Smooth muscle cell (in vitro differentiated cells): ENCODE measurements around the gene PRSS21. TPM values are rescaled to one million over a fixed set of nuclear protein-coding genes. Genes with fewer than 3 reads are reported as not detected.

Experiments
- polyA plus RNA-seq: library from polyadenylated mRNA; unstranded; fragments of >200 nt; fragmentation: Nextera tagmentation; extraction: Ambion mirVana; gene quantifications from 2 replicates; pipeline ENCODE4 v1.2.1, GENCODE V29; 2016
- small RNA-seq: library from RNA; depleted of rRNA; stranded (forward); fragments of <200 nt; gene quantifications from one replicate; pipeline ENCODE3, GENCODE V24; 2014
- total RNA-seq: library from RNA; depleted of rRNA; stranded (reverse); fragments of >200 nt; gene quantifications from 2 replicates; pipeline ENCODE4 v1.2.3, GENCODE V29; 2014

PRSS21 gene
- total and polyA plus RNA-seq, 2 experiments from 2014 or later: not detected

Small RNA genes lying within 50 kb of the gene (small RNA-seq; reads per million reads assigned to genes)
- not detected for gene SNORA3C

Other genes with a start within 250 kb of the PRSS21 start
- 27.0 and 38.2 TPM in 2 replicates for gene KCTD5, start 134.7 kb upstream of the PRSS21 start, total RNA-seq
- 35.5 and 36.6 TPM in 2 replicates for gene KCTD5, start 134.7 kb upstream of the PRSS21 start, polyA plus RNA-seq
- 0.63 and 2.7 TPM in 2 replicates for gene PRSS27, start 97.0 kb upstream of the PRSS21 start, total RNA-seq
- gene PRSS27, start 97.0 kb upstream of the PRSS21 start, polyA plus RNA-seq: 2.3 and 3.3 TPM in 2 replicates
- 83.0 and 125 TPM in 2 replicates for gene SRRM2, start 64.6 kb upstream of the PRSS21 start, total RNA-seq
- 280 and 434 TPM in 2 replicates for gene SRRM2, start 64.6 kb upstream of the PRSS21 start, polyA plus RNA-seq
- gene ELOB, start 40.0 kb upstream of the PRSS21 start, total RNA-seq: 529 and 1,090 TPM in 2 replicates
- gene ELOB, start 40.0 kb upstream of the PRSS21 start, polyA plus RNA-seq: 709 and 739 TPM in 2 replicates
- not detected in 2 replicates for gene PRSS33, start 29.7 kb upstream of the PRSS21 start, total RNA-seq
- gene PRSS33, start 29.7 kb upstream of the PRSS21 start, polyA plus RNA-seq: not detected in 2 replicates
- not detected in 2 replicates for gene PRSS41, start 18.8 kb upstream of the PRSS21 start, total RNA-seq
- gene PRSS41, start 18.8 kb upstream of the PRSS21 start, polyA plus RNA-seq: not detected in 2 replicates
- gene ZG16B, start 13.1 kb downstream of the PRSS21 start, total RNA-seq: not detected in 2 replicates
- not detected in 2 replicates for gene ZG16B, start 13.1 kb downstream of the PRSS21 start, polyA plus RNA-seq
- 2.2 TPM in 1 of 2 replicates, not detected in the other for gene PRSS22, start 40.9 kb downstream of the PRSS21 start, total RNA-seq
- gene PRSS22, start 40.9 kb downstream of the PRSS21 start, polyA plus RNA-seq: 0.79 and 3.7 TPM in 2 replicates
- gene FLYWCH2, start 66.0 kb downstream of the PRSS21 start, total RNA-seq: 31.7 and 44.6 TPM in 2 replicates
- 49.3 and 52.7 TPM in 2 replicates for gene FLYWCH2, start 66.0 kb downstream of the PRSS21 start, polyA plus RNA-seq
- gene FLYWCH1, start 94.7 kb downstream of the PRSS21 start, total RNA-seq: 13.5 and 26.1 TPM in 2 replicates
- gene FLYWCH1, start 94.7 kb downstream of the PRSS21 start, polyA plus RNA-seq: 26.0 and 26.4 TPM in 2 replicates
- 0.27 and 1.3 TPM in 2 replicates for gene KREMEN2, start 147.0 kb downstream of the PRSS21 start, total RNA-seq
- gene KREMEN2, start 147.0 kb downstream of the PRSS21 start, polyA plus RNA-seq: 2.0 TPM in 2 replicates
- gene PAQR4, start 152.1 kb downstream of the PRSS21 start, total RNA-seq: 4.6 and 4.8 TPM in 2 replicates
- gene PAQR4, start 152.1 kb downstream of the PRSS21 start, polyA plus RNA-seq: 7.9 and 9.3 TPM in 2 replicates
- 10.4 and 13.8 TPM in 2 replicates for gene PKMYT1, start 163.2 kb downstream of the PRSS21 start, total RNA-seq
- 28.9 and 32.6 TPM in 2 replicates for gene PKMYT1, start 163.2 kb downstream of the PRSS21 start, polyA plus RNA-seq
- gene CLDN9, start 195.7 kb downstream of the PRSS21 start, total RNA-seq: 1.3 and 1.8 TPM in 2 replicates
- gene CLDN9, start 195.7 kb downstream of the PRSS21 start, polyA plus RNA-seq: 0.81 and 4.5 TPM in 2 replicates
- 97.0 and 113 TPM in 2 replicates for gene CLDN6, start 200.9 kb downstream of the PRSS21 start, total RNA-seq
- gene CLDN6, start 200.9 kb downstream of the PRSS21 start, polyA plus RNA-seq: 55.4 and 365 TPM in 2 replicates
- gene TNFRSF12A, start 203.1 kb downstream of the PRSS21 start, total RNA-seq: 192 and 219 TPM in 2 replicates
- gene TNFRSF12A, start 203.1 kb downstream of the PRSS21 start, polyA plus RNA-seq: 386 and 512 TPM in 2 replicates
- gene HCFC1R1, start 206.7 kb downstream of the PRSS21 start, total RNA-seq: 63.3 and 73.5 TPM in 2 replicates
- 337 and 367 TPM in 2 replicates for gene HCFC1R1, start 206.7 kb downstream of the PRSS21 start, polyA plus RNA-seq
- gene THOC6, start 206.8 kb downstream of the PRSS21 start, total RNA-seq: 24.1 and 28.9 TPM in 2 replicates
- gene THOC6, start 206.8 kb downstream of the PRSS21 start, polyA plus RNA-seq: 59.4 and 83.9 TPM in 2 replicates
- 0.49 and 1.5 TPM in 2 replicates for gene BICDL2, start 219.7 kb downstream of the PRSS21 start, total RNA-seq
- 0.86 and 7.9 TPM in 2 replicates for gene BICDL2, start 219.7 kb downstream of the PRSS21 start, polyA plus RNA-seq
- gene MMP25, start 229.3 kb downstream of the PRSS21 start, total RNA-seq: 0.36 and 0.90 TPM in 2 replicates
- 1.3 and 3.5 TPM in 2 replicates for gene MMP25, start 229.3 kb downstream of the PRSS21 start, polyA plus RNA-seq
- 25.1 and 26.3 TPM in 2 replicates for gene IL32, start 248.4 kb downstream of the PRSS21 start, total RNA-seq
- 27.7 and 35.0 TPM in 2 replicates for gene IL32, start 248.4 kb downstream of the PRSS21 start, polyA plus RNA-seq